Measurements from ENCODE around the gene CYB561.

The CYB561 gene

DNA sequence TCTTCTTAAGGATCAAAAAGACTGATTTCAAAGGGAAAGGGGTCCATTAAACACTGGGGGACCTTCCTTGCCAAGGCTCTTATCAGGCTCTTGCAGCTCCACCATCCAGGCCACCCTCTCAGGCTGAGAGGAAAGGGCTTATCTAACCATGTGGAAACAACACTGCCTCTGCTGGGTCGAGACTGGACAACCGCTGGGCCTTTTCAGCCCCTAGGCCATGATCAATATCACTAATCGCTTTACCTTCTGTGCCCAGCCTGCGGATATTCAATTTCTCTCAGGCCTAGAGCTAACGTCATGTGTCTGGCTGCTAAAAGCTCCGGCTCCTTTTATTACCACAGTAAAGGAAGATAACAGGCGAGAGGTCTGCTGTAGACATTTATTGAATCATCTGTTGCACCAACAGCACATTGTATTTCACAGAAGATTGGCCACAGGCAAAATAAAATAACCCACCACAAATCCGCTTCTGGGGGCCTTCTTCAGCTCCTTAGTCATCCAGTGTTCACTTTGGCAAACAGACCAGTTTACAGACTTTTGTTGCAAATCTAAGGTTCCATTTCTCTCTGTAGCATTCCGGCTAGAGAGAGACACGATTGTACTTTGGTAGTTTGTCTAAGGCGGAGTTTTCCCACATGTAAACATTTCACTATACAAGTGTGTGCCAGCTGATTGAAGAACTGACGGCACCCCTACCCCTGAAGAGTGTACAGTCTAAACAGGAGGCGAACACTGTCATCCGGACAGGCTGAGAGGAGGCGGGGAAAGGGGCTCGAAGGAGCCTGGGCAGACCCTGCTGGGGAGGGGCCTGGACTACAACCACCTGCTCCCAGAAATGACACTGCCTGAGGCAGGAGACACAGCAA is 13.9 kb downstream of the CYB561 start:
- DNase-seq, result no peak

DNA sequence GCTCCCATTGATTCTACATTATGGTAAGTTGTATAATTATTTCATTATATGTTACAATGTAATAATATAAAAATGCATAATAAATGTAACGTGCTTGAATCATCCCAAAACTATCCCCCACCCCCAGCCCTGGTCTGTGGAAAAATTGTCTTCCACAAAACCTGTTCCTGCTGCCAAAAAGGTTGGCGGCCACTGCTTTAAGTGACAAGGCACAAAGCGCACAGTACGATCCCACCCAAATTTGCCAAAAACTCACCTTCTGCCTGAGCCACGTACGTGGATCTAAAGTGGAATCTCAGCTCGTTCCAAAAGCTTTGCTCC is 14.5 kb downstream of the CYB561 start:
- DNase-seq, result no peak

DNA sequence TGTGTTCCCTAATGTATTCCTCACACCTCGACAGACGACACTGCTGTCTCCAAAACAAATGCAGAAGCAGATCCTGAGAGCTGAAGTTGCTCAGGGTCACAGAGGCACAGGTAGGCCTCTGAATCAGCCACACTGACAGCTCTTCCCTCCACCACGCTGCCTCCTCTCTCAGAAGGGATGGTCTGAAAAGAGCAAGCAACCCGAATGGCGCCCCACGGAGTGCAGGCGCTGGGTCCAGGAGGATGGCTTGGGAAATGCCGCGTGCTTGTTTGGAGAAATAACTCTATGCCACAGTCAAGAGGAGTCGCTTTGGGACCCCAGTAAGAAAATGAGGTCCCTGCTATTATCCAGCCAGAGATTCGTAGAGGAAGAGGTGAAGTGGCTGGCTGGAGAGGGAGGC is 15.9 kb downstream of the CYB561 start:
- DNase-seq, result no peak

DNA sequence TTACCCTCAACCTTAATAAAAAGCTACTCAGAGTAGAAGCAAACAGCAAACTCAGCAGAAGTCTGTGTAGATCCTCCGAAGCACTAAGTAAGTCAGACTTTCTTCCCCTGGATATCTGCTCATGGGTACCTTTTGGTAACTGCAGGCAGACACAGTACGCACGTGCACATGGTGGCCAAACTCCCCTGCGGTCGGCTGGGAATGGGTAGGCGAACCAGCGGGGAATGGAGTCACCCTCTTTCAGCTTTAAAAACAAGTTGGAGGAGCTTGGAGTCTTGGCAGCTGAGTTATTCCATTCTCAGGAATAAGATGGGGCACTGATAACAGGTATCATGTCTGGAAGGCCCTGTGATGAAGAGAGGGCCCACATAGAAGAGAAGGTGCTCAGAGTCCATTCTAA is 16.3 kb downstream of the CYB561 start:
- no peak for DNase-seq

DNA sequence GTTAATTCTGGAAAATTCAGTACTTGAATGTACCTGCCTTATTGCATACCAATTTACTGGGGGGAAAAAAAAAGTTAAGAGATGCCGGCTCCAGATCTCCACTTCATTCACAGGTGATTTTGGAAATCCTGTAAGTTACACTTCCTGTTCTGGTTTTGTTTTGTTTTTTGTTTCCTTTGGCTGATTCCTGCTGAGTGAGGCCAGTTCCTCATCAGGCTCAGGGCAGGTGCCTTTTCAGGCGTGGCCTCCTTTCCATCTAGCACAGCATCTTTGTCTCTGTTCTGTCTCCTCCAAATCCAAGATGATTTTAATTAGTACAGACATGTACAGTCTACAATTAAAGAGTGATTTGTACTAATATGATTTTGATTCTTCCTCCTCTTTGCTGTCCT is 19.2 kb downstream of the CYB561 start:
- no peak for DNase-seq

DNA sequence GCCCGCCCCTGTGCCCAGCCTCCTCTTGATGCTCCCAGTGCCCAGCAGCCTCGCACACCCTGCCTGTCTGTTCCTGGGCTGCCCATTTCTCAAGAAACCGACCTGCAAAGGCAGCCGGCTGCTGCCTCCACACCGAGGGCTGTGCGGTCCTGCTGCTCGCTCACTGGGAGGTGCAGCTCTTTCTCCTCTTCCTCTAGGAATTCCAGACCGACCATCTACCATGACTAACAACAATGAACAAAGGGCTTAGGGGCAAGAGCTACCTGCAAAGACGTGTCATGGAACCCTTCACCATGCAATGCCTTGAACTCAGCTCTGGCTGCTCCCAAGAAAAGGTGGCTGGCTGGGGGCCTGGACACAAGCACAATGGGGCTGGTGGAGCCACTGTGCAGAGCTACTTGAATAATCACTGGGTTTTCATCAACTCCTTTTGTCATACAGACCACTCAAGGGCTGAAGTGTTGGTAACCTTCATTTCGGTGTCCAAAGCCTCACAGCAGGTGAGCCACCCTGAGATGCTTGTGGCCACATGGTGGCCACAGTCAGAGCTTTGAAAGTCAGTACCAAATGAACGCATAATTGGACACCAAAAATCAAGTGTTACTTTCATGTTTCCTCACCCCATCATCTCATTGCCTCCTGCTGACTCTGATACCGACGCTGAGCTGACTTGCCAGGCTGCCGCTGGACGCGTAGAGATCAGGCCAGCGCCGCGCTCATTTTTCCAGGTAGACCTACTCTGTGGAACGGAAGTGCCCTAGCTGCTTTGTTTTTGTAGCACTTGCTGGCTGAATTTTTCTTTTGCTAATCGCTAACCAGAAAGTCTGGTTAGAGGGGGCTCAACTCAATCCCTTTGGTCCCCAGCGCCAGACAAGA is 19.8 kb downstream of the CYB561 start:
- DNase-seq, result no peak

DNA sequence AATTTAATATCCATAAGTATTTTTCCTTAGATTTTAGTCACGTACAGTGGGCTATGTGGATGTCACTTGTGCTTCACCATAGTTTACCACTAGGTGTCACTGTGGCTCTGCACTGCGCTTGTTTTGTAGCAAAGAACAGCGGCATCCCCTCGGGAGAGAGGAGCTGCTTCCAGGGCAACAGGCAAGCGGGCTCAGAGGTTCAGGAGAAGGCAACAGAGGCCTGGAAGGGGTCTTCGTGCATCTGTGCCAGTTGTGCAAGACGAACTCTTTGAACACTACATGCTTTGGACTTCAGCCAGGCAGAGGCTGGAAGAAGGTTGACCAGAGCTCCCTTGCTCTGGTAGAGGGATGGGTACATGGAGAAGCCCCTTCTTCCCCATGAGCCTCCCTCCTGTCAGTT is 20.6 kb downstream of the CYB561 start:
- peak; percentile 64 for DNase-seq

DNA sequence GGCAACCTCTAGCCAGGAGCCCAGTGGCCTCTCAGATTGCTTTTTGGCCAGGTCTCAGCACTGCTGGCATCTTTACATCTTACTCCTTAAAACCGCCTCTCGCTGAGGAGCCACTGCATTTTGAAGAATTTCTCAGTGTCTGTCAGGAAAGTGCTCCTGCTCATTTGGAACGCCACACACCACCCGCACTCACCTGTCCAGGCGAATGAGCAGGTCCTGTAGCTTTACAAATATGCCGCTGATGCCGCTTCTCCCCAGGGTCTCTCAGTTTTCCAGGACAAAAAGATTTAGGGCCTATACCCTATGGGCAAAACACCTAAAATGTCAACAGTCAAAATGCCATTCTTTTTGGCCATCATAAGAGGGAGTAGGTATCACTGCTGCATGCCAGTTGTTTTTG is 22.1 kb downstream of the CYB561 start:
- DNase-seq, result no peak

DNA sequence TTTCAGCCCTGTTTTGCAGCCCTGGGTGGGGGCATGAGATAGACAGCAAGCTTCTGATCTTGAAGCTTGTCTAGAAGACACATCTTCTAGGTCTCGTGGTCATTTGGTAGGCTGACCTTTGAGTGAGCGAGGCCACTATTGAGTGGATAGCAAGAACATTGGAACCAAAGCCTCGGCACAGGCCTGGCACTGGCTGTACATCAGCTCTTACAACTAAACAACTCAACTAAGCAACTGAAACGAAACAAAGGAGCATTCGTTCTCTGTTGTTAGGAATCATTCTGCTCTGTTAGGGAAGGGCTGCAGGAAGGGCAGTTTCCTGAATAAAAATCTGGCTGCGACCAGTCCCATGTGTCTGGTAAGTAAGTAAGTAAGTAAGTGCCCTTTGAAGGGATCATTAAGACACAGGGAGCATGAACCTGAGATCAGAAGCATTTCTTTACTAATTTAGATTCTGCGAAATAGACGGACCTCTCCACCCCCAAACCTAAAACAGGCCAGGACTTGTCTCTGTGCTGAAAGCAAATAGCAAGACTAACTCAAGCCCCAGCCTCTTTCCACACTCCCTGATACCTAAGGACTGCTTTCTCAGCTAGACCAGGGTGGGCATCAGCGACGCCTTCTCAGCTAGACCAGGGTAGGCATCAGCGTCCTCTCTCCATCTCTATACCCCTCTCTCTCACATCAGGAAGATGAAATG is 22.7 kb downstream of the CYB561 start:
- DNase-seq, result no peak

DNA sequence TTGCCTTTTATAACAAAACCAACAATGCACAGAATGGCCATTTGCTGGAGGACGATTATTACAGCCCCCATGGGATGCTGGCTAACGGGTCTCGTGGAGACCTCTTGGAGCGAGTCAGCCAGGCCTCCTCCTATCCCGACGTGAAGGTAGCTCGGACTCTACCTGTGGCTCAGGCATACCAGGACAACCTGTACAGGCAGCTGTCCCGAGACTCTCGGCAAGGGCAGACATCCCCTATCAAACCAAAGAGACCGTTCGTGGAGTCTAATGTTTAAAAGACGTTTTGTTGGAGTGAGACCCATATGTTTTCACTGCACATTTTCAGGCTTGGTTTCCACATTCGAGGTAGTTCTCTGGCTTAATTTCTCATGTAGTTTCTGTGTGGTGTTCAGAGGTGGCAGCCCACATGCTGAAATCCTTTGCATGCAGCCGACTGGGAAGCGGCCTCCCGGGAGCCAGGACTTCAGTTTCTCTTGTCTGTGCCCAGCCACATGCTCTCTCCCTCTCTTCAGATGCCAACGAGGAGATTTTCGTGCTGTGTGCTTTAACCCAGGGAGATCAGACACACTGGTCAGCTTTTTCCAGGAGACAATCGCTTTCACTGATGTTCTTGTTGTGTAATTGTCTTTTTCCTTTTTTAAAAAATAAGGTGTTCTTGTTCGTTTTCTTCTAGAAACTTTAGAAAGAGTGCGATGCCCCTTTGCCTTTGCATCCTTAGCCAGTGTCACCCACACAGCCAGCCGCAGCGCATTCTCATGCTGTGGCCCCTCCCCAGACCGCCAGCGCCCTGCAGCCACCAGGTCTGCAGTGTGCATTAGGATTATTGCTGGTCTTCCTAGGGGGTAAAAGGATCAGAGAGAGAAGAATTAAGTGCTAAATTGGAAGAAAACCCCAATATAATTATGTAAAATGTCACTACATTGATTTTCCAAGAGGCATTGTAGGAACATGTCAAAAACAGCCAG is 24.1 kb downstream of the CYB561 start:
- no peak for DNase-seq

DNA sequence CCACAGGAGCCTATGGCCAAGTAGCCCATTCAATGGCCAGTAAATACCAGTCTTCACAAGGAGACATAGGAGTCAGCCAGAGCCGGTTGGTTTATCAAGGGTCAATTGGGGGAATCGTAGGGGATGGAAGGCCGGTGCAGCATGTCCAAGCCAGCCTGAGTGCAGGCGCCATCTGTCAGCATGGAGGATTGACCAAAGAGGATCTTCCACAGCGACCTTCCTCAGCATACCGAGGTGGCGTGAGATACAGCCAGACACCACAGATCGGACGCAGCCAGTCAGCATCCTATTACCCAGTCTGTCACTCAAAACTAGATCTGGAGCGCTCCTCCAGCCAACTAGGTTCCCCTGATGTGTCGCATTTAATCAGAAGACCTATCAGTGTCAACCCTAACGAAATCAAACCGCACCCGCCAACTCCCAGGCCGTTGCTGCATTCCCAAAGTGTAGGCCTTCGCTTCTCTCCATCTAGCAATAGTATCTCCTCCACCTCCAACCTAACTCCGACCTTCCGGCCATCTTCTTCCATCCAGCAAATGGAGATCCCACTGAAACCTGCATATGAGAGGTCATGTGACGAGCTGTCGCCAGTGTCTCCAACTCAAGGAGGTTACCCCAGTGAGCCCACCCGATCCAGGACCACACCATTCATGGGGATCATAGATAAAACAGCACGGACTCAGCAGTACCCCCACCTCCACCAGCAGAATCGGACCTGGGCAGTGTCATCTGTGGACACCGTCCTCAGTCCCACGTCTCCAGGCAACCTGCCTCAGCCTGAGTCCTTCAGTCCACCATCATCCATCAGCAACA is 25.0 kb downstream of the CYB561 start:
- no peak for DNase-seq

DNA sequence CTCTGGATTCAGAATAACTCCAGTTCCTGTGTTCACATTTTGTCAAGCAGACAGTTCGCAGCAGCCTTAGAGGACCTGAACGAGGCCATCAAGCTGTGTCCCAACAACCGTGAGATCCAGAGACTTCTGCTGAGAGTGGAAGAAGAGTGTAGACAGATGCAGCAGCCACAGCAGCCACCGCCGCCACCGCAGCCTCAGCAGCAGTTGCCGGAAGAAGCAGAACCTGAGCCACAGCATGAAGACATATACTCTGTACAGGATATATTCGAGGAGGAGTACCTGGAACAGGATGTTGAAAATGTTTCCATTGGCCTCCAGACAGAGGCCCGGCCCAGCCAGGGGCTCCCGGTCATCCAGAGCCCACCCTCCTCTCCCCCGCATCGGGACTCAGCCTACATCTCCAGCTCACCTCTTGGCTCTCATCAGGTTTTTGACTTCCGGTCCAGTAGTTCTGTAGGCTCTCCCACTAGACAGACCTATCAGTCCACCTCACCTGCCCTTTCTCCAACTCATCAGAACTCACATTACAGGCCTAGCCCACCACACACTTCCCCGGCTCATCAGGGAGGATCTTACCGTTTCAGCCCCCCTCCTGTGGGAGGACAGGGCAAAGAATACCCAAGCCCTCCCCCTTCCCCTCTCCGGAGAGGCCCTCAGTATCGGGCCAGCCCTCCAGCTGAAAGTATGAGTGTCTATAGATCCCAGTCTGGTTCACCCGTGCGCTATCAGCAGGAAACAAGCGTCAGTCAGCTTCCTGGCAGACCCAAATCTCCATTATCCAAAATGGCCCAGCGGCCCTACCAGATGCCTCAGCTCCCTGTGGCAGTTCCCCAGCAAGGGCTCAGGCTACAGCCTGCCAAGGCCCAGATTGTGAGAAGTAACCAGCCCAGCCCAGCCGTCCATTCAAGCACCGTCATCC is 25.9 kb downstream of the CYB561 start:
- peak; percentile 27 for DNase-seq

DNA sequence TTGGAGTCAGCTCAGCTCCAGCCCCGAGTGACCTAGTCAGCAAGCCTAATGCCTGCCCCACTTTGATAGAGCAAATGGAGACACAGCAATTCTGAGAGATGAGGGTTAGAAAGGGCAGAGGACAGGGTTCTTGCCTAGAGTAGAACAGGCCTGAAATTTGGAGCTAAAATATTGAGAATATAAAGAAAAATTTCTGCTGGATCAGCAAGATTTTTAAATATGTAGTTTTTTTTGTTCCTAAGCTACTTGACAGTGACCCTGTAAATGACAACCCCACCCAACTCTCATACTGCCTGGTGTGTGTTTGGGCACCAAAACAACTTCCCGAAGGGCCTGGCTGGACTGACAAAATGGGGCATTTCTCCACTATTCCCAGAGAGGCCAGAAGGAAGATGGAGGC is 26.7 kb downstream of the CYB561 start:
- no peak for DNase-seq

DNA sequence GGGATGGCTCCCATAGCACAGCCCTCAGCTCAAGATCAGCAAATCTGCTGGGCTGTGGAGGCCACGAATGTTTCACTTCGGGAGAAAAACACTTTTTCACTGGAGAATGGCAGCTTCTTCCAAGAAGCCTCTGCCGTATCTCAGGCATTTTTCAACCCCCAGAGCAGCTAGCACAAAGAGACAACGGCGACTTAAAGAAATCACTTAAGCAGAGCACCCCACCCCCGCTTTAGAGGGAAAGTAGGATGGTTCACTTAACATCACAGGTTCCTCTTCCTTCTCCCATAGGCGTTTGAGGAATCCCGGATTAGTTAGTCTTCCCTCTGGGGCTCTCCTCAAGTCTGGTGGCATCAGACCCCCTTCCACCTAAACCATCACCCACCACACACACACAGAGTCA is 27.6 kb downstream of the CYB561 start:
- no peak for DNase-seq

DNA sequence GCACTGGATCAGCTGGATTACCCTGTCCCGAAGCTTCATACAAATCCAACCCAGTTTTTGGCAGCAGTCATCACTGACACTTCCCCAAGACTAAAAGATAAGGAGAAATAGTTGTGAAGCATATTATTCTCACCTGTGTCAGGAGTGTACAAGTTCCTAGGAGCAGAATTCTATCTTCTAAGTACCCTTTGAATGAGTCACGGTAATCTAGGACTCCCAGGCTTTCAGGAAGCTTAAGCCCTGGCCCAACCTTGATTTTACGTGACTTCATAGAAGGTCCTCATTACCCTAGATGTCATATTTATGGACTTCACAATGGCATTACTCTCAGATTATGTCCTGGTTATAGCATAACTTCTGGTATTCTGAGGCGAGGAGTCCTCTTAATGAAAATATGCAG is 31.9 kb downstream of the CYB561 start:
- no peak for DNase-seq

DNA sequence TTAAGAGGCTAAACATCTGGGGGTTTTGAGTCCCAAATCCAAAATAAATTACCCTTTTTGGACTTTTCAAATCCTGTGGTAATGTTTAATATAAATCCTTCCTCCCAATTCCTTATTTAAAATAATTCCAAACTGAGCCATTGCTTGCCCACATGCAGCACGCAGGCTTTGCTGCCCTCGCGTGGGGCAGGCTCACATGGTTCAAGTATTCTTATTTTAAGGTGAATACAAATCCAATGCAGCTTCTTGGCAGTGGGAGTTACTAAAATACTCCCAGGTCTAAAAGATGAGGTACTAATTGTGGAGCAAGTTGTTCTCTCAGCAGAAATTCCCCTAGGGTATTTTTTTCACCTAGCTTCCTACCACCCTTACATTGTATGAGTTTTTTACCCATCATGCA is 33.0 kb downstream of the CYB561 start:
- no peak for DNase-seq

DNA sequence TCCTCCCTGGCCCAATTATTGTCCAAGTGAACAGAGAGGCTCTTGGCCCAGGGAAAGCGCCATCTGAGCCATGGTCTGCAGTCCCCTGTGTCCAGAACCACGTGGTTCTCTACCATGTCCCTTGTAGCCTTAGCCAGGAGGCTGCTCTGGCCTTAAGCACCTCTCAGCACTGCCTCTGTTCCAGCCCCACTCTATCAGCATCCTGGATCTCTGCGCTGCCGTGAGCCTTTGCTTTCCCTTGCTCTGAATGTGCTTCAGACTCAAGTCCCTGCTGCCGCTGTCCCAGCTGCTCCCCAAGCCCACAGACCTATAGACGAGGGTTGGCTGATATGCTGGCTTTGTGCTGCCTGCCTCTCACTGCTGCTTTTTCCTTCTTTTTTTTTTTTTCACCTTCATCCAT is 33.9 kb downstream of the CYB561 start:
- no peak for DNase-seq

DNA sequence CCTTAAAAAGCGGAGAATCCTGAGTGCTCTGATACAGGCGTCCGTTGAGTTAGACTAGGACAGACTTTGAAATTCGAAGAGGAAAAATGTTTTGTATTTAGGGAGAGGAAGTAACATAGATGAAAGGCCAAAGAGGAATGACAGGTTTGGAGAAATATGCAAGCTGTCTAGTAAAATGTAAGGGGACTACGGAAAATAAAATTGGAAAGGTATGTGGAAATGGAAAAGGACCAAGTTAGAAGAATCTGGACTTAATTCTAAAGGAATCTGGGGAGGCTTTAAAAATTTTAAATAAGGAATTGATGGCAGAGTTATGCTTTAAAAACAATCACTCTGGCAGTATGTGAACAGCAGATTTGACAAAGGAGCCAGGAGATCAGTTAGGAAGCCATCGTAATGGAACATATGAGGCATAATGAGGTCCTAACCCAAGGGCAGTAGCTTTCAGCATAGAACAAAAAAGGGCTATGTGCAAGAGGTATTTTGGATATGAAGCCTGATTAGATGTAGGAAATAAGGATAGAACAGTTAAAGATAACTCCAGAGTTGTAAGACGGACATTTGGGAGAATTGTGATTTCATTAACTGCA is 38.3 kb downstream of the CYB561 start:
- DNase-seq, result no peak

DNA sequence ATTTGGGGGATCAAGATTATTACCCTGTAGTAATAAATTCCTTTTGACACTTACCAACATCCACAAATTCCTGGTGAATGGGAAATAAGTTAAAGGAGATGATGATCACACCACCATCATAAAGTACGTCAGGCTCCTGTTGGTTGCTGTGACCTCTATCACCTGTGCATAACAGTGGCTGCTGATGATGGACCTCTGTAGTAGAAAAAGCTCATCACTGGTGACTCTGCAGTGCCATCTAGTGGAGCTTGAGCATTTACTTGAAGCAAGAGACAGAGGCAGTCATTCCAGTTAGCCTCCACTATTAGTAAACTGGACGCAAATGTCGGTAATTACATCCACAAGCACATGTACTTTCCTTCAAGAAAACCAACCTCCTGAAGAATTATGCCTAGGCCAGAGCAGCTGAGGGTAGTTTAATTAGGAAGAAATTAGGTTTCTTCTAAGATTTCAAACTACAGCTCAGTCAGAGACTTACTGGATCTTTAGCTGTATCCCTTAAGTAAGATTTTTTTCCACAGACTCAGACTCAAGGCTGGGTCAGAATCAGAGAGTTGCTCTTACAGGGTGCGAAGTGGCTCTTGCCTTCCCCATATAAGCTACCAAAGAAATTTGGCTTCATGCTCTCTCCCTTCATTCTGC is 39.3 kb downstream of the CYB561 start:
- DNase-seq, result peak; percentile 42

All from T-helper 9 cell (primary cell).